Measurements from ENCODE around the gene SPATA18.
"Not testable (repeated sequence)": the region's sequence is repeated elsewhere in the genome, so short reads cannot be mapped to it uniquely, and the experiment has no call there.

The SPATA18 gene

GRCh38 chr4:52052475-52052780 lies 1.3 kb downstream of the SPATA18 start:
- DNase-seq, result no peak

- no peak for DNase-seq
Measured at GRCh38 chr4:52054254-52054653, 3.1 kb downstream of the SPATA18 start.

DNA sequence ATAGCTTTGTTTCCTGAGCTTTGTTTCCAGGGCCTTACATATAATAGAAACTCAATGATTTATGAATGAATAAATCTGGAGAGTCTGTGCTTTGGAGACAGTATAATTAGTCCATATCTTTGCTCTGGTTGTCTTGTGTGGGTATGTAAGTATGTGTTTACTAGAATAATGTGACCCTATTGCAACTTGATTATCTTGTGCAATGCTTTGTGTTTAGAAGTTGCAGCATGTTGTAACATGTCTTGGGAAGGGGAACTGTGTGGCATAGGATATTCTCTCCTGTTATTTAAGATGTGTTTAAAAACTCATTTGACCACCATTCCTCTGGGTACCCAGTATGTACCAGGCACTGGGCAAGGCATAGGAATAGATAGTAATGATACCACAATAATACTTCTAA lies 6.1 kb downstream of the SPATA18 start:
- no peak for DNase-seq

- DNase-seq, result no peak
Measured at GRCh38 chr4:52058275-52058674, 7.2 kb downstream of the SPATA18 start.

DNA sequence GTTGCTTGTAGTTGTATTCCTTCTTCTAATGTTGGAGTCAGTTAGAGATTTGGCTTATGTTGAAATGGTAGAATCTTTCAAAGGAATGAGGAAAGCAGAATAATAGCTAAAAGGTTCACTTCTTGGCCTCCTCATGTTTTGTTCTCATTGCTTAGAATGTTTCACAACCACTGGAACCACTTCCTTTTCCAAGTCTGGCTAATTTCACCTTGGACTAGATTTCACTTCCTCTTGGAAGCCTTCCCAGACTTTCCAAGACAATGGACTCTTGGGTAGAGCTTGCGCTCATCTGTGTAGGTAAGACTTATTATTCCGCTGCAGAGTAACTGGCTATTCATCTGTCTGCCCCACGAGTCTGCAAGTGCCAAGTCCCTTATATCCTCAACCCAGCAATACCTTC lies 8.3 kb downstream of the SPATA18 start:
- DNase-seq, result no peak

DNA sequence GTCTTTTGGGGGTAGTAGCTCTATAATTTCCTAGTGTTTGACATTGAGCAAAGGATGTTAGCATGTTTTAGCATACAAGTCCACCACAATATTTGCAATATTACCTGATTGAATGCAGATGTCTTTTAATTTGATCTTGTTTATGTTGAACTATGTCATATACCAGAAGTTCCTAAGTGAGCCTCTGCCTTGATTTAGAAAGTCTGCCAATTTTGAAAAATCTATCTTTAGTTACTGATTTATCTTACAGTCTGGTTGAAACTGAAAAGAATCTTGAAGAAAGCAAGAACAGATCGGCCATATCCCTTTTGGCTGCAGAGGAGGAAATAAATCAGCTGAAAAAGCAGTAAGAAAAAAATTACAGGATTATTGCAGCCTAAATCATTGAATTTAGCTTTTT lies 18.5 kb downstream of the SPATA18 start:
- no peak for DNase-seq

GRCh38 chr4:52071791-52072546 lies 20.9 kb downstream of the SPATA18 start:
- no peak for DNase-seq

- DNase-seq, result peak; percentile 82
Measured at GRCh38 chr4:52076731-52077130, 25.6 kb downstream of the SPATA18 start.

DNA sequence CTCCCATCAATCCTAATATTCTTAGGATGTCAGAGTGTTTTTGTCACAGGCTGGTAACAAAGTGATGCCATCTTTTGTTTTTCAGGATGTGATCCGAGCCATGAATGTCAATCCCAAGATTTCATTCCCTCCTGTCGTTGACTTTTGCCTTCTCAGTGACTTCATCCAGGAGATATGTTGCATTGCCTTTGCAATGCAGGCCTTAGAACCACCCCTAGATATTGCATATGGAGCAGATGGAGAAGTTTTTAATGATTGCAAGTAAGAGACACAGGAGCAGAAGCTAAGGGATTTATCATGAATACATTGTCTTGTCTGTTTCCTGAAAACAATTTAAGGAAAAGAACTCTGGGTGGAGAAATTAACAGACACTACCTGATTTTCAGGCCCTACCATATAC lies 28.6 kb downstream of the SPATA18 start:
- DNase-seq, result no peak

DNA sequence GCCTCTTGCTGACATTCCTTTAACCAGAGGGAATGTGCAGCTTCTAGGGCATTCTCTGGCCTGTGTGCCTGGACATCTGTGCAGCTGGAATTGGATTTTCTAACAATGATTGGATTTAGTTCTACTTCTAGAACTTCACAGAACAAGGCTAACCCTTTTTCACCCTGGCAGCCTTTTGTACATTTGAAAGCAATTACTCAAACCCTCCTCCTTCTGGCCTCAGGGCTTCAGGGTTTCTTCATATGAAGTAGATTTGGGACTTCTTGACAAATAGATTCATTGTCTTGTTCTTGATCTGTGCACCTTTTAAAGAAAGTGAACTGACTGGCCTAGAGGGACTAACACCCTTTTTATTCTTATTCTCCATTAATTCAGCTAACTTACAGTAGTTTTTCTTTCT lies 30.1 kb downstream of the SPATA18 start:
- no peak for DNase-seq

DNA sequence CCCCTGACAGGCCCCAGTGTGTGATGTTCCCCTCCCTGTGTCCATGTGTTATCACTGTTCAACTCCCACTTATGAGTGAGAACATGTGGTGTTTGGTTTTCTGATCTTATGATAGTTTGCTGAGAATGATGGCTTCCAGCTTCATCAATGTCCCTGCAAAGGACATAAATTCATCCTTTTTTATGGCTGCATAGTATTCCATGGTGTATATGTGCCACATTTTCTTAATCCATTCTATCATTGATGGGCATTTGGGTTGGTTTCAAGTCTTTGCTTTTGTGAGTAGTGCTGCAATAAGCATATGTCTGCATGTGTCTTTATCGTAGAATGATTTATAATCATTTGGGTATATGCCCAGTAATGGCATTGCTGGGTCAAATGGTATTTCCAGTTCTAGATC lies 35.3 kb downstream of the SPATA18 start:
- not testable (repeated sequence) for DNase-seq

GRCh38 chr4:52091801-52092200 lies 40.7 kb downstream of the SPATA18 start:
- no peak for DNase-seq

DNA sequence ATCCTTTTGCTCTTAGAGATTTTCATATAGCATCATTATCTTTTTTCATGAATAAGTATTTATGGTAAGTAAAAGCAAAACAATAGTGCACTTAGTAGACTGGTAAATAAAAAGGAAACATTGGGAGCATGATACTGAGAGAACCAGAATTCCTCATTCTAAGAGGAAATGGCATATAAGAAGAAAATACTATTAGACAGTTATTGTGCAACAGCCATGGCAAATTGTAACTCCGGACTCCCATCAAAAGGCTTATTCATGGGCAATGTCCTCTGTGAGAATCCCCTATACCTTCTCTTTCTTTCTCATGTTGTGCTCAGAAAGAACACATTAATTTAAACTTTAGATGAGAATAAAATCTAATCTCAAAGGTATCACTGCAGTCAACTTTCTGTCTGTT lies 42.4 kb downstream of the SPATA18 start:
- no peak for DNase-seq

GRCh38 chr4:52094376-52095145 lies 43.5 kb downstream of the SPATA18 start:
- DNase-seq, result no peak

DNA sequence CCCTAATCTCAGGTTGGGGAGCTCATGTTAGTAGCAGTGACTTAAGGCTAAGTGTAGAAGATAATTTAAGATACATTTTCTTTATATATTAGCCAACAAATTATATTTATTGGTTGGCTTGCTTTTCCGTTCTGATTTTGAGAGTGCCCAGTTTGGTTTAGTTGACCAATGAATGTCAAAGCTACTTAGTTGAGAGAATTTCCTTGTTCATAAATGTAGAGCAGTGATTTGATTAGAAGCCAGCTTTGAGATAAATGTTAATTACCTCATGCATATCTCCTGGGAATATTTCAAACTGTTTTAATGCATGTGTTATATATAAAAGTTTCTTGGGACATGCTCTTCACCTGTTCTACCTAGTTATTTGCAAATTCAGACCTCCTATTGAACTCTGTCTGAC lies 44.3 kb downstream of the SPATA18 start:
- no peak for DNase-seq

DNA sequence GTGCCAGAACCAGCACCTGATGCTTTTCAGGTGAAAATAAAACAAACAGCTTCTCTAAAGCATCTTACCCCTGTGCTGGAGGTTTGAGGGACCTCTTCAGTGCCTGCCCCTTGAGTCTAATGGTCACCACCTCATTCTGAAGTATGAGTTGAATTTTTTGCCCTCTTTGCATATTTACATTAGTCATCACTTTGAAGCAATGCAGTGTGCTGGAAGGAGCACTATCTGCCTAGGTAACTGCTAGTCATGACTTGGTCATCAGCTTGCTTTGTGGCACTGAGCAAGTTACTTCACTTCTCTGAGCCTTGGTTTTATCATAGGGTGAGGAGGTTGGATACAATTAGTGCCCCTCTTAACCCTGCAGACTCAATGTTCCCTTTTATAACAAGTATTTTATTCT lies 44.9 kb downstream of the SPATA18 start:
- no peak for DNase-seq

DNA sequence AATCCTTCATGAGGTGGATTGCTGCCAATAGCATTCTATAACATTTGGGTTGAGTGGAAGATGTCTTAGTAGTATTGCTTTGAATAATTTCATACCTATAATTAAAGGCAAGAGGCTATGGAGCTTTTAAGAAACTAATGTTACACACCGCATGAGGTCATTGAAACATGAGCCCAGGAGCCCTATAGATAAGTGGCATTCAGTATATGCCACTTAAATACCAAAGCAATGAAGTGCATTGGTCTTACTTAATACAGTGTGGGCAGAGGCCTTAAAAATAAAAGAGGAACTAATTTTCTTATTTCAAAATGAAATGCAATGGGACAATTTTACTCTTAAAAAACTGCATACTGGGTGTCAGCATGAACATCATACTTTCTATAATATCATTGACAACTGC lies 47.5 kb downstream of the SPATA18 start:
- DNase-seq, result no peak

DNA sequence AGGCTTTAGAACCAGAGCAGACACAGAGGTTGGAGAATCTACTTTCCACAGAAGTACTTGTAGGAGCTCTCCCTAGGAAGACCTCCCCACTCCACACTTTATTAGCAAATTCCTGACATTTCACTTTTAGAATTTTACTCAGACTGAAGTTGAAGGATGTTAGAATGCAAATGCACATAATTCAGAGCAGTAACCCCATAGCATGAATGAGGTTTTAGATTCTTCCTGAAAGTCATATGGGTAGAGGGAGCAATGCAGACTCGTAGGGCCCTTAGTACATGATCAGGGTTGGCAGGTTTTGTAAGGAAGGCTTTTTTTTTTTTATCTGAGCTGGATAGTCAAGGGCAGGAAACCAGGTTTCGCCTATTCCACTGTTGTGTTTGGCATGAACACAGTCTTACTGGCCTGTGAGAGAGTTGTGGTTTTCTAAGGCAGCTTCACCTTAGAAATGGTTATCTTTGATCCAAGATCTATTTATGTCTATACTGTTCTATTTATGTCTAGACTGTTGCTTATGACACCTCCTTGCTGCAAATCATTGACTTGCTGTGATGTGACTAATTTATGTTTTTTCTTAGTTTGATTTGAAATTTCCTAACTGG lies 48.9 kb downstream of the SPATA18 start:
- no peak for DNase-seq

DNA sequence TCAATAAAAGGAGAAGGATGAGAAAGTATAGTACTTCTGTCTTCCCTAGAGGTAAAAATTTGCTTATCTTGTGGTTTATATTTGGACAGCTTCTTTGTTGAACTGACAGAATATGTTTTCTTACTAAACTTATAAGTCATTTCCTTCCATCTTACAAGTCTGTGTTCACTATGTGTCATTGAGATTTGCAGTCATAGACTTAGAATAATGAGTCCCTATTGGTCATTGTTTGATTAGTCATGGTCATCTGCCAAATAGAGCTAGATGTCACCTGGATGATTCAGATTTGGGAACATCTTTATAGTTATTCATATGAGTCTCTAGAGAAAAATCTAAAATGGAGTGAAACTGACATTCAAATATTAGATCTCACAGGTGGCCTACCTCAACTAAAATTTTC lies 51.5 kb downstream of the SPATA18 start:
- DNase-seq, result no peak

GRCh38 chr4:52103319-52103718 lies 52.2 kb downstream of the SPATA18 start:
- DNase-seq, result no peak

DNA sequence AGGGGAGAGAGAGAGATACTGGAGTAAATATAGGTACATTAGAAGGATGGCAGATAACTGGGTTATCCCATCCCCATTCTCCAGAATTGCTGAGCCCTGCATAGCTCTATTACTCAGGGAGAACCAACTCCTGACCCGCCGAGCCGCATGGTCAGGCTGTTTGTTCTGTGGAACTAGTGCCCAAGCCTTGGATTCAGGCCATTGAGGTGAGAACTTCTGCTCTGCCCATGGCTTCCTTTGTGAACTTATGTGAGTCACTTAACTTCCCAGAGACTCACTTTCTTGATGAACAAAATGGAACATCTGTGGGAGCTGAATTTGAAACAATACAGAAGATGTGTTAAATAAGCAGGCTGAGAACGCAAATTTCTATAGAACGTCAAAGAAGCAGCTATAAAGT lies 54.2 kb downstream of the SPATA18 start:
- no peak for DNase-seq

GRCh38 chr4:52106191-52106590 lies 55.1 kb downstream of the SPATA18 start:
- no peak for DNase-seq

- DNase-seq, result no peak
Measured at GRCh38 chr4:52106660-52107059, 55.6 kb downstream of the SPATA18 start.

GRCh38 chr4:52107336-52107735 lies 56.2 kb downstream of the SPATA18 start:
- no peak for DNase-seq
